ENCODE results near the gene SLC35A5. TPM values are rescaled to one million over a fixed set of nuclear protein-coding genes. Genes with fewer than 3 reads are reported as not detected.

Gene SLC35A5
- polyA plus RNA-seq, 1 experiment: 29.4 TPM

- no peak overlapping the region for H3K4me3 ChIP-seq (ENCODE audit: low read depth, low read length)
- POLR2A ChIA-PET: no interaction called here
- no peak for TF ChIP-seq CTCF (IDR thresholded peaks at IDR 0.05; ENCODE audit: insufficient read depth, low read depth, low read length)
- DNase-seq (ENCODE audit: low read depth): no peak
- no peaks in the 10 kb centered on the region for H3K27me3 ChIP-seq (ENCODE audit: control insufficient read depth, insufficient read depth, low read length)
- peaks cover 1% of the 10 kb centered on the region; the same call in 1 of the 2 replicates for H3K36me3 ChIP-seq (ENCODE audit: control insufficient read depth, insufficient read depth, low read length)
- CTCF ChIA-PET: no interaction called here
Observed at GRCh38 chr3:112564940-112565305, 3.1 kb downstream of the SLC35A5 start.

- Histone ChIP-seq H3K36me3 (ENCODE audit: control insufficient read depth, insufficient read depth, low read length) (peaks cover 3% of the 10 kb centered on the region), H3K4me3 (ENCODE audit: low read depth, low read length) (no peak overlapping the region), H3K27me3 (ENCODE audit: control insufficient read depth, insufficient read depth, low read length) (no peaks in the 10 kb centered on the region)
- ChIA-PET CTCF (interaction anchor here (0.6 to 1.4 kb wide), 3 partner anchors 10 to 533 kb away, joined by 3 to 9 read pairs (median 4); no protein-coding TSS in a partner anchor), POLR2A (no interaction called here)
- DNase-seq (ENCODE audit: low read depth): no peak
- TF ChIP-seq CTCF (IDR thresholded peaks at IDR 0.05; ENCODE audit: insufficient read depth, low read depth, low read length): no peak
Observed at GRCh38 chr3:112568642-112569041, 6.8 kb downstream of the SLC35A5 start.

- Histone ChIP-seq H3K36me3 (ENCODE audit: control insufficient read depth, insufficient read depth, low read length) (peaks cover 3% of the 10 kb centered on the region), H3K27me3 (ENCODE audit: control insufficient read depth, insufficient read depth, low read length) (no peaks in the 10 kb centered on the region), H3K4me3 (ENCODE audit: low read depth, low read length) (no peak overlapping the region)
- no peak for DNase-seq (ENCODE audit: low read depth)
- ChIA-PET POLR2A (no interaction called here), CTCF (interaction anchor here (0.8 to 1.4 kb wide), 3 partner anchors 9 to 47 kb away, joined by 3 to 9 read pairs (median 4); no protein-coding TSS in a partner anchor)
- TF ChIP-seq CTCF (IDR thresholded peaks at IDR 0.05; ENCODE audit: insufficient read depth, low read depth, low read length): no peak
Observed at GRCh38 chr3:112569265-112569664, 7.4 kb downstream of the SLC35A5 start.

- Histone ChIP-seq H3K27me3 (ENCODE audit: control insufficient read depth, insufficient read depth, low read length) (no peaks in the 10 kb centered on the region), H3K4me3 (ENCODE audit: low read depth, low read length) (no peak overlapping the region), H3K36me3 (ENCODE audit: control insufficient read depth, insufficient read depth, low read length) (peaks cover 3% of the 10 kb centered on the region)
- CTCF ChIA-PET: interaction anchor here (1.0 to 1.9 kb wide), 2 partner anchors 9 to 11 kb away, joined by 3 to 7 read pairs; partner anchors contain the start of genes ATG3 and SLC35A5
- DNase-seq (ENCODE audit: low read depth): no peak
- POLR2A ChIA-PET: no interaction called here
- TF ChIP-seq CTCF (IDR thresholded peaks at IDR 0.05; ENCODE audit: insufficient read depth, low read depth, low read length): no peak
Observed at GRCh38 chr3:112572701-112573100, 10.9 kb downstream of the SLC35A5 start.

- H3K4me3 ChIP-seq (ENCODE audit: low read depth, low read length): no peak overlapping the region
- H3K27me3 ChIP-seq (ENCODE audit: control insufficient read depth, insufficient read depth, low read length): no peaks in the 10 kb centered on the region
- no peak for TF ChIP-seq CTCF (IDR thresholded peaks at IDR 0.05; ENCODE audit: insufficient read depth, low read depth, low read length)
- no peak for DNase-seq (ENCODE audit: low read depth)
- POLR2A ChIA-PET: interaction anchor here (0.6 kb wide), 1 partner anchor 517 kb away, joined by 4 read pairs; no protein-coding TSS in a partner anchor
- CTCF ChIA-PET: interaction anchor here (1.4 kb wide), 1 partner anchor 235 kb away, joined by 4 read pairs; no protein-coding TSS in a partner anchor
- peaks cover 2% of the 10 kb centered on the region for H3K36me3 ChIP-seq (ENCODE audit: control insufficient read depth, insufficient read depth, low read length)
Observed at GRCh38 chr3:112579232-112579631, 17.4 kb downstream of the SLC35A5 start.
